NCI-H2196 (cell line): Measurements from ENCODE around the gene TRPM7.
"Not testable (repeated sequence)": the region's sequence is repeated elsewhere in the genome, so short reads cannot be mapped to it uniquely, and the experiment has no call there.

Experiments used
- DNase-seq: peaks from one replicate; lab custom pipeline; 2025; ENCODE audit not compliant: unreplicated experiment; lab: John Stamatoyannopoulos, UW

Gene TRPM7

GRCh38 chr15:50577492-50577891 is 109.1 kb downstream of the TRPM7 start:
- no peak for DNase-seq

- DNase-seq = no peak
These were observed 110.4 kb downstream of the TRPM7 start for GRCh38 chr15:50576166-50576565.

- DNase-seq = not testable (repeated sequence)
These were observed 112.8 kb downstream of the TRPM7 start for GRCh38 chr15:50573842-50574241.

- no peak for DNase-seq
These were observed 122.8 kb downstream of the TRPM7 start for GRCh38 chr15:50563756-50564155.

GRCh38 chr15:50562735-50563640 is 123.6 kb downstream of the TRPM7 start:
- DNase-seq = no peak

GRCh38 chr15:50558012-50558411 is 128.6 kb downstream of the TRPM7 start:
- DNase-seq = no peak

GRCh38 chr15:50556642-50557371 is 129.8 kb downstream of the TRPM7 start:
- DNase-seq = no peak

- no peak for DNase-seq
These were observed 134.4 kb downstream of the TRPM7 start for GRCh38 chr15:50552238-50552637.

- no peak for DNase-seq
These were observed 137.3 kb downstream of the TRPM7 start for GRCh38 chr15:50549326-50549725.

- no peak for DNase-seq
These were observed 140.0 kb downstream of the TRPM7 start, which contains the start of gene USP50 for GRCh38 chr15:50546566-50546965. TSS of gene USP50 (minus strand) at chr15:50546666. CDS start at chr15:50546525, 141 bp downstream.

- DNase-seq = no peak
These were observed 142.2 kb downstream of the TRPM7 start for GRCh38 chr15:50544368-50544767.

- DNase-seq = no peak
These were observed 143.0 kb downstream of the TRPM7 start for GRCh38 chr15:50543556-50543955.

GRCh38 chr15:50542887-50543210 is 143.7 kb downstream of the TRPM7 start:
- DNase-seq = no peak

- DNase-seq = no peak
These were observed 154.8 kb downstream of the TRPM7 start for GRCh38 chr15:50531766-50532165.

- no peak for DNase-seq
These were observed 155.4 kb downstream of the TRPM7 start for GRCh38 chr15:50531163-50531562.

GRCh38 chr15:50523851-50524251 is 162.7 kb downstream of the TRPM7 start:
- no peak for DNase-seq

- DNase-seq = no peak
These were observed 166.7 kb downstream of the TRPM7 start for GRCh38 chr15:50519740-50520425.

- DNase-seq = no peak
These were observed 173.6 kb downstream of the TRPM7 start for GRCh38 chr15:50513001-50513400.
